Astrocyte of the spinal cord (primary cell): ENCODE measurements around the gene PET117.

ENCODE experiments used
- DNase-seq: peaks from one replicate; pipeline ENCODE4 v3.0.0; 2011; ENCODE audit warnings: low read depth, low spot score
- H3K4me3 ChIP-seq: 2 replicates; pipeline ENCODE4 v1.5.1; 2011; ENCODE audit warnings: low read depth, mild to moderate bottlenecking, low read length, moderate library complexity
- CTCF ChIP-seq: IDR thresholded peaks from 2 replicates; pipeline ENCODE4 v1.5.1; 2012; ENCODE audit warnings: low read depth, mild to moderate bottlenecking, low read length, inconsistent platforms
- in situ Hi-C: cut with HindIII; loops from 2 replicates; pipeline ENCODE4 v1.10.0; 2017; ENCODE audit warnings: low sequenced_read_pairs

Gene PET117

DNA sequence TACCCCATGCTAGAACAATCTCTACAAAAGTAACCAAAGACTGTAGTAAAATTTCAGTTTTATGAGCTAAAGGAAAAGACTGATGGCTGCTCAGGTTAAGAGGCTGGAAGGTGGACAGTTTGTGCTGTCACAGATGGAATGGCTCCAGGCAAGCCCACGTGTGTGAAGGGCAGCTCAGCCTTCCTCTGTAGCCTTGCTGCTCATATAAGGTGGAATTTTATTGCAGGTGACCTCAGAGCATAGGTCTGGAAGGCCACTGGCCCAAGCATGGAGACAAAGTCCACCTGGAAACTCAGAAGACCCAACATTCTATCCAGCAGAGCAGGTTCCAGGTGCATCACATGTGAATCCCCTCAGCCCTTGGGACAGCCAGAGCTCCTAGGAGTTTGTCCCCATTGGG is 53.6 kb downstream of the PET117 start:
- H3K4me3 ChIP-seq = no peak overlapping the region
- no peak for DNase-seq
- no peak for TF ChIP-seq CTCF
- in situ Hi-C loops = no loop called here
